Neuronal stem cell (in vitro differentiated cells): ENCODE measurements around the gene LDLRAD2.

Source experiments
- DNase-seq: peaks from one replicate; pipeline ENCODE4 v3.0.0-alpha.2; 2013; ENCODE audit warnings: low spot score
- H2AFZ ChIP-seq: one replicate; pipeline ENCODE4 v1.6.1; 2013; ENCODE audit warnings: mild to moderate bottlenecking, low read length, inconsistent platforms
- H2AK5ac ChIP-seq: 2 replicates; pipeline ENCODE4 v1.6.1; 2013; ENCODE audit warnings: low read depth, mild to moderate bottlenecking, inconsistent platforms, low read length, moderate library complexity, mixed read lengths
- H2BK120ac ChIP-seq: 2 replicates; pipeline ENCODE4 v1.6.1; 2013; ENCODE audit warnings: low read depth, mild to moderate bottlenecking, inconsistent platforms, low read length, moderate library complexity, mixed read lengths
- H2BK12ac ChIP-seq: one replicate; pipeline ENCODE4 v1.6.1; 2013; ENCODE audit warnings: low read length, inconsistent platforms
- H2BK15ac ChIP-seq: 2 replicates; pipeline ENCODE4 v1.6.1; 2013; ENCODE audit warnings: mild to moderate bottlenecking, low read length, inconsistent platforms, mixed read lengths
- H2BK5ac ChIP-seq: one replicate; pipeline ENCODE4 v1.6.1; 2013; ENCODE audit warnings: inconsistent platforms, mild to moderate bottlenecking, low read length, moderate library complexity
- H3K14ac ChIP-seq: one replicate; pipeline ENCODE4 v1.6.1; 2013; ENCODE audit warnings: low read length, inconsistent platforms
- H3K18ac ChIP-seq: 2 replicates; pipeline ENCODE4 v1.6.1; 2013; ENCODE audit warnings: low read length, inconsistent platforms
- H3K23ac ChIP-seq: 2 replicates; pipeline ENCODE4 v1.6.1; 2013; ENCODE audit warnings: low read depth, mild to moderate bottlenecking, mixed read lengths, low read length, inconsistent platforms; ENCODE audit not compliant: poor library complexity
- H3K27ac ChIP-seq: replicated peaks from 3 replicates; pipeline ENCODE4 v1.5.1; 2013; ENCODE audit warnings: low read length, inconsistent platforms
- H3K27me3 ChIP-seq, 3 experiments: 2 replicates each; pipeline ENCODE4 v1.6.1; 2013; ENCODE audit warnings: low read length in 3 of 3, mild to moderate bottlenecking in 2 of 3, inconsistent platforms in 1 of 3, low read depth in 1 of 3, mixed read lengths in 1 of 3, moderate library complexity in 1 of 3; ENCODE audit not compliant: control insufficient read depth in 3 of 3, insufficient read depth in 3 of 3
- H3K36me3 ChIP-seq, 2 donors: replicated peaks in 1 of 2; 2 replicates each; pipeline ENCODE4 v1.6.1; 2013; ENCODE audit warnings: low read length in 2 of 2; ENCODE audit not compliant: control insufficient read depth in 2 of 2, insufficient read depth in 2 of 2
- H3K4ac ChIP-seq: 2 replicates; pipeline ENCODE4 v1.6.1; 2013; ENCODE audit warnings: inconsistent platforms, mild to moderate bottlenecking, low read length, moderate library complexity
- H3K4me1 ChIP-seq, 2 donors: 1 replicate in 1 of 2; 2 replicates in 1 of 2; pipeline ENCODE4 v1.6.1; 2013; ENCODE audit warnings: low read length in 2 of 2, low read depth in 1 of 2; ENCODE audit not compliant: control insufficient read depth in 2 of 2, insufficient read depth in 1 of 2
- H3K4me2 ChIP-seq: one replicate; pipeline ENCODE4 v1.6.1; 2013; ENCODE audit warnings: mild to moderate bottlenecking, low read length, inconsistent platforms; ENCODE audit not compliant: insufficient read depth, poor library complexity, severe bottlenecking
- H3K4me3 ChIP-seq, 2 donors: 2 replicates each; pipeline ENCODE4 v1.5.1; 2013; ENCODE audit warnings: low read length in 2 of 2, mild to moderate bottlenecking in 2 of 2, inconsistent platforms in 1 of 2, moderate library complexity in 1 of 2
- H3K79me1 ChIP-seq: one replicate; pipeline ENCODE4 v1.6.1; 2013; ENCODE audit warnings: low read depth, mild to moderate bottlenecking, inconsistent platforms, low read length, moderate library complexity
- H3K9ac ChIP-seq: one replicate; pipeline ENCODE4 v1.6.1; 2013; ENCODE audit warnings: mild to moderate bottlenecking, low read depth, low read length, inconsistent platforms; ENCODE audit not compliant: poor library complexity
- H3K9me3 ChIP-seq, 2 donors: replicated peaks in 1 of 2; 2 replicates each; pipeline versions ENCODE3 to v1.6.1; 2013; ENCODE audit warnings: low read length in 2 of 2, mild to moderate bottlenecking in 2 of 2, inconsistent platforms in 1 of 2, low read depth in 1 of 2, mixed read lengths in 1 of 2, moderate library complexity in 1 of 2; ENCODE audit not compliant: control insufficient read depth in 2 of 2, insufficient read depth in 1 of 2
- H4K8ac ChIP-seq: one replicate; pipeline ENCODE4 v1.6.1; 2013; ENCODE audit warnings: low read depth, mild to moderate bottlenecking, inconsistent platforms, low read length, moderate library complexity
- H4K91ac ChIP-seq: one replicate; pipeline ENCODE4 v1.6.1; 2013; ENCODE audit warnings: low read length, low read depth, mild to moderate bottlenecking, inconsistent platforms; ENCODE audit not compliant: poor library complexity
- WGBS, 2 donors: extraction: QIAGEN DNeasy Blood & Tissue Kit; methylation state at CpG; one replicate each; pipeline ENCODE4 v1.1.7; 2013; ENCODE audit warnings: missing lambda C conversion rate in 2 of 2, mixed read lengths in 1 of 2; ENCODE audit not compliant: insufficient read length in 2 of 2, insufficient replicate concordance in 1 of 2; ENCODE audit errors: extremely low coverage in 2 of 2; 5-methylcytosine and 5-hydroxymethylcytosine counted together

The LDLRAD2 gene

DNA sequence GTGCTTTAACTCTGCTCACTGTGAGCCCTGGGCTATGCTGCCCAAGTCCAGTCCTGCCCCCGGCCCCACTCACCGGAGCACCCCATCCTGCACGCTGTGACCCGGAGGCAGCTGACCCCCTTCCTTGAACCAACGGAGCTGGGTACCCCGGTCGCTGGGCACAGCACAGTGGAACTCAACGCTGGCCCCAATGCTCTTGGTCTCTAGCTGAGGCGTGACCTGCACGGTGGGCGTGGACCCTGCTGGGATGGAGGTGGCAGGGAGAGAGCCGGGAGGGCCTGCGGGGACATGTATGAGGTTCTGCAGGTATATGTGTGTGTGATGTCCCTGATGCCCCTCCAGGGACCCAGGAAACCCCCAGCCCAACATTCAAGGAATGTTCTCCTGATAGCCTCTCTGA is 24.7 kb downstream of the LDLRAD2 start:
- Histone ChIP-seq H2BK12ac (no peak overlapping the region), H4K8ac (no peak overlapping the region), H3K4me2 (no peak overlapping the region), H3K14ac (no peak overlapping the region), H3K4ac (no peak overlapping the region), H3K4me3 (no peak overlapping the region), H3K27me3 (no peaks in the 10 kb centered on the region), H2BK15ac (no peak overlapping the region), H3K27ac (no peak overlapping the region), H3K79me1 (peaks cover 2% of the 10 kb centered on the region), H2AK5ac (no peak overlapping the region), H4K91ac (no peak overlapping the region), H2BK120ac (no peak overlapping the region), H3K18ac (no peak overlapping the region), H3K36me3 (peaks cover 63 to 86% of the 10 kb centered on the region in 2 donors), H3K9ac (no peak overlapping the region), H2BK5ac (no peak overlapping the region), H3K4me1 (no peaks in the 10 kb centered on the region), H2AFZ (no peak overlapping the region), H3K23ac (peak overlapping the region; percentile 53), H3K9me3 (peaks cover 21 to 24% of the 10 kb centered on the region in 2 donors)
- WGBS, 2 donors, result no CpG with 5 or more reads among the region's 13 CpGs
- DNase-seq, result no peak

DNA sequence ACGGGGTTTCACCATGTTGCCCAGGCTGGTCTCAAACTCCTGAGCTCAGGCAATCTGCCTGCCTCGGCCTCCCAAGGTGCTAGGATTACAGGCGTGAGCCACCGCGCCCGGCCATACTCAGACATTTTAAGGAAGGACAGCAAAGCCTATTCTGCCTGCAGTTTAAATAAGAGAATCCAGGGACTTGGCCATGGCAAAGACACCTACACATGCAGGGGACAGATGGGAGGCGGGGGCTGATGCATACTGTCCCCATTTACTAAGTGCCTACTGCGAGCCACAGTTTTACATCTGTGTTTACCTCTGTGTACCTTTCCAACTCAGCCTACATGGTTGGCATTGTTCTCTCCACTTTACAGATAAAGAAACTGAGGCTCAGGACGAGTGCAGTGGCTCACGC is 25.4 kb downstream of the LDLRAD2 start:
- Histone ChIP-seq H3K27ac (no peak overlapping the region), H2BK120ac (no peak overlapping the region), H3K9me3 (peaks cover 21 to 24% of the 10 kb centered on the region in 2 donors), H2BK12ac (no peak overlapping the region), H3K9ac (no peak overlapping the region), H3K4me1 (no peaks in the 10 kb centered on the region), H3K4me3 (no peak overlapping the region), H3K4ac (no peak overlapping the region), H3K4me2 (no peak overlapping the region), H3K79me1 (peaks cover 2% of the 10 kb centered on the region), H2AFZ (no peak overlapping the region), H3K14ac (no peak overlapping the region), H3K36me3 (peaks cover 62 to 87% of the 10 kb centered on the region in 2 donors), H2AK5ac (no peak overlapping the region), H3K18ac (no peak overlapping the region), H4K8ac (no peak overlapping the region), H3K27me3 (no peaks in the 10 kb centered on the region), H2BK15ac (no peak overlapping the region), H2BK5ac (no peak overlapping the region), H3K23ac (no peak overlapping the region), H4K91ac (no peak overlapping the region)
- WGBS, 2 donors, result no CpG with 5 or more reads among the region's 10 CpGs
- DNase-seq, result no peak

DNA sequence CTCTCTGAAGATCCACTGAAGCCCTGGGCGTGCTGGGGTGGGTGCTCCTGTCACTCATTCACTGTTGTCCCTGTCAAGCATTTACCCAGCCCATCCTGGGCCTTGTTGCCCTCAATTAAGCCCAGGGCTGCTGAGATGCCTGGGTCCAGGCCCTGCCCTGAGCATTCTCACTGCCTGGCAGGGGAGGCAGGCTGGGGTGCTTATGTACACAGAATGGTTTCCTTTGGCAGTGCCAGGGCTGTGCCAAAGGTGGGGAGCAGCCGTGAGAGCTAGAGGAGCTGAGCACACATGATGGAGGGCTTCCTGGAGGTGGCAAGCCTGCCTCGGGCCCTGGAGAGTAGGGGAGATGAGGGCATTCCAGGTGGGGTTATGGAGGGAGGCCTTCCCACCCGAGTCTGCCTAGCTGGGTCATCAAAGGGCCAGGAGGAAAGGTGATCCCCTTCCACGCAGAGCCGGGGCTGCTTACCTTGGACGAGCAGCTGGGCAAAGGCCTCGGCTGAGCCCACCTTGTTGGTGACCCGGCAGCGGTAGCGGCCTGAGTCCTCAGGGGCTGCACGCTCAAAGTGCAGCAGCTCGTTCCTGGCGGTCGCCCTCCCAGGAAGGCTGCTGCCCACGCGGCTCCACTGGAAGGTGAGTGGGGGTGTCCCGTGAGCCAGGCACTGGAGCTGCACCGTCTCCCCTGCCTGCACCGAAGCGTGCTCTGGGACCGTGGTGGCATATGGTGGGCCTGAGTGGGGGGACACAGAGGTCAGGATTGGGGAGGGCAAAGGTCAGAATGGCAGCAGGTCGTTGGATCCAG is 26.5 kb downstream of the LDLRAD2 start:
- DNase-seq, result no peak
- Histone ChIP-seq H2BK5ac (peak overlapping the region; percentile 39), H2AK5ac (no peak overlapping the region), H3K27me3 (no peaks in the 10 kb centered on the region), H3K18ac (no peak overlapping the region), H2BK15ac (no peak overlapping the region), H2BK12ac (no peak overlapping the region), H3K9ac (no peak overlapping the region), H3K27ac (no peak overlapping the region), H3K9me3 (peaks cover 18 to 20% of the 10 kb centered on the region in 2 donors), H4K91ac (no peak overlapping the region), H2AFZ (no peak overlapping the region), H3K14ac (peak overlapping the region; percentile 47), H3K79me1 (peaks cover 2% of the 10 kb centered on the region), H3K4me1 (no peaks in the 10 kb centered on the region), H3K4ac (no peak overlapping the region), H4K8ac (peak overlapping the region; percentile 10), H2BK120ac (no peak overlapping the region), H3K23ac (no peak overlapping the region), H3K36me3 (peaks cover 58 to 86% of the 10 kb centered on the region in 2 donors), H3K4me2 (no peak overlapping the region), H3K4me3 (peak overlapping the region in 1 of 2 donors; percentile 21)
- no CpG with 5 or more reads among the region's 23 CpGs for WGBS, 2 donors

DNA sequence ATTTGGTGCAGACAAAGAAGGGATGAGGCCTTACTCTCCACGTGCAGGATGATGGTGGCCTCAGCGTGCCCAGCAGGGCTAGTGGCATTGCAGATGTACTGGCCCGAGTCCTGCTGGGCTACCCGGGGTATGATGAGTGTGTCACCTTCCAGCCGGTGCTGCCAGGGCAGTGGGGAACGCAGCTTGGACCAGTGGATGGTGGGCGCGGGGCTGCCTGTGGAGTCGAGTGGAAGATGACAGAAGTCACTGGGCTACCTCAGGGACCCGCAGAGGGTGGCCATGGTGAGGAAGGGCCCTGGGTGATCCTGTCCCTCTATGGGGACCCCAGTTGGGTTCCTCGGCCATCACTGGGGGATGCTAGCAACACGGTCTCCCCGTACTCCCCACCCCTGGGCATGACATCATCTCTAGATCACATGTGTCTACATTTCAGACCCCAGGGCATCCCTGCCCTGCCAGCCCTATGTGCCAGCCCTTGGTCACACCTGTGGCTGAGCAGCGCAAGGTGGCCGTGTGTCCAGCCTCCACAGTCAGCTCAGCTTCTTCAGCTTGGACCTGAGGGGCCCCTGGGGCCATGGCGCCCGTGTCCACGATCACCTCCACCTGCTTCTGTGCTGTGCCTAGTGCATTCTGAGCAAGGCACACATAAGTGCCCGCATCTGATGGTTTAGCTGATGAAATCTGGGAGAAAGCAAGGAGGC is 27.4 kb downstream of the LDLRAD2 start:
- Histone ChIP-seq H3K4me3 (peak overlapping the region in 1 of 2 donors; percentile 55), H2BK15ac (no peak overlapping the region), H4K91ac (no peak overlapping the region), H3K27ac (no peak overlapping the region), H2BK12ac (no peak overlapping the region), H4K8ac (peak overlapping the region; percentile 92), H3K4me2 (no peak overlapping the region), H2BK5ac (no peak overlapping the region), H3K4ac (no peak overlapping the region), H3K14ac (no peak overlapping the region), H2BK120ac (no peak overlapping the region), H3K9ac (no peak overlapping the region), H2AK5ac (no peak overlapping the region), H3K36me3 (peaks cover 50 to 85% of the 10 kb centered on the region in 2 donors), H2AFZ (no peak overlapping the region), H3K27me3 (no peaks in the 10 kb centered on the region), H3K23ac (peak overlapping the region; percentile 65), H3K18ac (no peak overlapping the region), H3K9me3 (peaks cover 9 to 10% of the 10 kb centered on the region in 2 donors), H3K79me1 (peaks cover 2% of the 10 kb centered on the region), H3K4me1 (no peaks in the 10 kb centered on the region)
- no CpG with 5 or more reads among the region's 19 CpGs for WGBS, 2 donors
- no peak for DNase-seq
